T-helper 2 cell treated with Interferon-gamma antibody and Interleukin-4, amounts not matched to agents 100 ng/mL and 5 ng/mL, for 36 hours (primary cell): ENCODE measurements around the gene CHKA. TPM values are rescaled to one million over a fixed set of nuclear protein-coding genes. Genes with fewer than 3 reads are reported as not detected.

ENCODE experiments used
- intact Hi-C: fragments of 100-400 bp; cut with micrococcal nuclease; formaldehyde crosslinking; loops from one replicate; pipeline ENCODE4 v1.15.1; 2023
- total RNA-seq: library from RNA; stranded (reverse); gene quantifications from 2 replicates; pipeline ENCODE4 v1.2.3, GENCODE V29; 2022

Gene CHKA
- total RNA-seq, 1 donor from 2014 or later = 12.7 TPM

- intact Hi-C loops = no loop called here
Measured at GRCh38 chr11:68016904-68017817, 104.0 kb downstream of the CHKA start.

GRCh38 chr11:68016161-68016903 lies 104.9 kb downstream of the CHKA start:
- intact Hi-C loops = no loop called here

- intact Hi-C loops = no loop called here
Measured at GRCh38 chr11:68015467-68015866, 105.7 kb downstream of the CHKA start.

GRCh38 chr11:68014947-68015447 lies 106.2 kb downstream of the CHKA start:
- intact Hi-C loops = no loop called here

- intact Hi-C loops = no loop called here
Measured at GRCh38 chr11:68014157-68014946, 106.8 kb downstream of the CHKA start.

GRCh38 chr11:68013611-68014156 lies 107.5 kb downstream of the CHKA start:
- intact Hi-C loops = no loop called here

- intact Hi-C loops = no loop called here
Measured at GRCh38 chr11:68012843-68013610, 108.2 kb downstream of the CHKA start.

GRCh38 chr11:68012044-68012842 lies 108.9 kb downstream of the CHKA start:
- intact Hi-C loops = no loop called here

- intact Hi-C loops = no loop called here
Measured at GRCh38 chr11:68011051-68011943, 109.9 kb downstream of the CHKA start.

- intact Hi-C loops = no loop called here
Measured at GRCh38 chr11:68010090-68011041, 110.8 kb downstream of the CHKA start, which contains the start of gene ALDH3B1. Gene ALDH3B1 (plus strand): TSS chr11:68010327. CDS start chr11:68015298, 4,971 bp downstream.

GRCh38 chr11:68009391-68010089 lies 111.6 kb downstream of the CHKA start:
- intact Hi-C loops = loop anchor here (10.0 kb wide), 2 partner anchors 115 to 195 kb away; partner anchors contain the start of gene CHKA

- intact Hi-C loops = loop anchor here (10.0 kb wide), 2 partner anchors 116 to 196 kb away; partner anchors contain the start of gene CHKA
Measured at GRCh38 chr11:68008381-68009337, 112.5 kb downstream of the CHKA start.

GRCh38 chr11:68007498-68008380 lies 113.4 kb downstream of the CHKA start:
- intact Hi-C loops = loop anchor here (10.0 kb wide), 2 partner anchors 117 to 197 kb away; partner anchors contain the start of gene CHKA

- intact Hi-C loops = loop anchor here (10.0 kb wide), 2 partner anchors 118 to 198 kb away; partner anchors contain the start of gene CHKA
Measured at GRCh38 chr11:68006606-68007166, 114.5 kb downstream of the CHKA start.
